GM06990 (cell line): ENCODE measurements around the gene TAF3.

ENCODE experiments used
- DNase-seq: peaks from one replicate; pipeline ENCODE4 v3.0.0-alpha.2; 2011; ENCODE audit not compliant: insufficient read length; ENCODE audit errors: extremely low read depth
- H3K27me3 ChIP-seq: replicated peaks from 2 replicates; pipeline ENCODE4 v1.6.0; 2011; ENCODE audit warnings: low read length; ENCODE audit not compliant: control insufficient read depth, insufficient read depth
- H3K36me3 ChIP-seq: 2 replicates; pipeline ENCODE4 v1.5.1; 2011; ENCODE audit warnings: low read length; ENCODE audit not compliant: control insufficient read depth, insufficient read depth
- H3K4me3 ChIP-seq: replicated peaks from 2 replicates; pipeline ENCODE4 v1.5.1; 2011; ENCODE audit warnings: low read depth, mild to moderate bottlenecking, control low read depth, low read length
- CTCF ChIP-seq: IDR thresholded peaks from 2 replicates; pipeline ENCODE4 v1.5.1; 2011; ENCODE audit warnings: low read length, control low read depth, mild to moderate bottlenecking, inconsistent platforms; ENCODE audit not compliant: insufficient read depth, poor library complexity, severe bottlenecking

TAF3 gene

GRCh38 chr10:8035006-8035640, 216.8 kb downstream of the TAF3 start:
- TF ChIP-seq CTCF: no peak
- no peak for DNase-seq
- Histone ChIP-seq H3K27me3 (peaks cover 3% of the 10 kb centered on the region; the same call in 1 of the 2 replicates), H3K36me3 (no peaks in the 10 kb centered on the region), H3K4me3 (no peak overlapping the region)

GRCh38 chr10:8035641-8036470, 217.6 kb downstream of the TAF3 start:
- H3K4me3 ChIP-seq: no peak overlapping the region

DNA sequence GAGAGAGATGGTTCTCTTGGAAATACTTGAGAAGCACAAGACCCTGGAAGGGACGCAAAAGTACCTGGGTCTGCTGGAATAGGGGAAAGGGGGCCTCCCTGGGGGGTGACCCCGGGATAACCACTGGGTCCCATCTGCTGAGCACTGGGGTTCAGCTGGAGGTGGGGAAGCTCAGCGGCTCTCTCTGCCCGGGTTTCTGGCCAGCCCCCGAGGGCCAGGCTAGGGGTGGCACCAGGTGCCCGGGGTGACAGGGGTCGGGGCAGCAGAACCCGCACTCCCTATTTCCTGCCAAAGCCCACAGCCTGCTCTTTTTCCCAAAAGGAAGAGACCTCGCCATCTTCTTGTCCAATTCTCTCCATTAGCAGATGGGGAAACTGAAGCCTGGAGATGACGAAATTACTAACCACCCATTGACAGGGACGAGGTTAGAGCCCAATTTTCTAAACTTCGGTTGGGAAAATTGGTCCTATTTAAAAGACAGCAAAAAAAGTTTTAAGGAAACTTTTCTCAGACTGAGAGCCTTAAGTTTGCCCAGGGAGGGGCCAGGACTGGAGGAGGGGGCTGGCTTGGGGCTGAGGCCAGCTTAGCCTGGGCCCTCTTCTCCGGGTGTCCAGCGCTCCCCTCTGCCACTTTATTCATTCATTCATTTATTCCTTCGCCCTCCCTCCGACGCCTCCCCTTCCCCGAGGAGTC, 218.3 kb downstream of the TAF3 start:
- Histone ChIP-seq H3K4me3 (no peak overlapping the region), H3K27me3 (peaks cover 3% of the 10 kb centered on the region; the same call in 1 of the 2 replicates), H3K36me3 (no peaks in the 10 kb centered on the region)
- no peak for DNase-seq
- TF ChIP-seq CTCF: no peak

More at GRCh38 chr10:8035641-8036470, 217.6 kb downstream of the TAF3 start:
- no peak for DNase-seq
- peaks cover 3% of the 10 kb centered on the region; the same call in 1 of the 2 replicates for H3K27me3 ChIP-seq
- no peaks in the 10 kb centered on the region for H3K36me3 ChIP-seq
- TF ChIP-seq CTCF: no peak

GRCh38 chr10:8037199-8037801, 219.0 kb downstream of the TAF3 start:
- no peak for TF ChIP-seq CTCF
- no peak overlapping the region for H3K4me3 ChIP-seq
- peaks cover 3% of the 10 kb centered on the region; the same call in 1 of the 2 replicates for H3K27me3 ChIP-seq
- no peaks in the 10 kb centered on the region for H3K36me3 ChIP-seq
- no peak for DNase-seq

- Histone ChIP-seq H3K36me3 (no peaks in the 10 kb centered on the region), H3K27me3 (peaks cover 3% of the 10 kb centered on the region; the same call in 1 of the 2 replicates), H3K4me3 (no peak overlapping the region)
- no peak for TF ChIP-seq CTCF
- no peak for DNase-seq
These were observed 219.9 kb downstream of the TAF3 start for GRCh38 chr10:8037941-8038894.
